Fibroblast of skin of left biceps (primary cell): Measurements from ENCODE around the gene JAKMIP2.
A peak's percentile ranks its signal among the peaks of the same experiment; 100 is the strongest.
"Not testable (repeated sequence)": the region's sequence is repeated elsewhere in the genome, so short reads cannot be mapped to it uniquely, and the experiment has no call there.

Source experiments
- DNase-seq, 2 experiments: peaks; one replicate each; pipeline ENCODE4 v3.0.0-alpha.2; 2013; ENCODE audit warnings: low read depth in 2 of 2

Gene JAKMIP2

DNA sequence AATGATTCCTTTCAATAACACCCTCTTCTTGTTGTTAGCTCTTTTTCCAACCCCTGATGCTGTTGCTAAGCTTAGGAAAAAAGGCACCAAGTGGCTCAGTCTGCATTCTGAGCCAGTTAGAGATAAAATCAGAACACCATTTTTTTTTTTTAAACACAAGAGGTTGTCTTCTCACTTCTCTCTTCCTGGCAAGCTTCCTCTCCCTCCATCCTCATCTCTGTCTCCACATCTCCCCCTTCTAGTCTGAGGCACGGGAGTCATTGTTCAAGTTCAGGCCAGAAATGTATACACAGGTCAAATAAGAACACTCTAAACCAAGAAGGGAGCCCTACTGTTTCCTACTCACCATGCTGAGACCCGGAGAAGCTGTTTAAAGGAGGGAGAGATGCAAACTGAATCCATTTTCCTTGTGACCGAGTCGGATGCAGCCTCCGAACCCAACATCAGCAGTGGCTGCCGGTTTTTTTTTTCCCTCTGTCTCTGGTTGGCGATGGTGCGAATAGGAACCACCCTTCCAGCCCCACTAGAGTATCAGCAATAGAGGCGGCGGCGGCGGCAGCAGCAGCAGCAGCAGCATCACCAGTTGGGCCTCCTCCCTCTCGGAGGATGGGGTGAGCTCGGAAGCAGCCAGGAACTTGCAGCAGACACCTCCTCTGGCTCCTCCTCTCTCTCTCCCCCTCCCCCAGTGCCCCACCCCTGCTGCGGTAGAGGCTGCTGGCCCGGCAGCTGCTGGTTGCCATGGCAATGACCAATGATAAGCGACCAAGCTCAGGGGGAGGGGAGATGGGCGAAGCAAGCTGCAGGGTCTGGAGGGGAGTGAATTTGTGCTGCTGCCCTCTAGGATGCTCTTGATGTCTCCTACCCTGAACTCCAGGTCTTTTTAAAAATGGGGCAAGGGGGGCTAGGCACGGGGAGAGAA is at the start of gene JAKMIP2:
Gene JAKMIP2 (minus strand): TSS at position 619 of the 919 bp plus-strand sequence. CDS start 110,922 bp downstream, outside the sequence.
- peak; percentile 50 to 59 for DNase-seq

DNA sequence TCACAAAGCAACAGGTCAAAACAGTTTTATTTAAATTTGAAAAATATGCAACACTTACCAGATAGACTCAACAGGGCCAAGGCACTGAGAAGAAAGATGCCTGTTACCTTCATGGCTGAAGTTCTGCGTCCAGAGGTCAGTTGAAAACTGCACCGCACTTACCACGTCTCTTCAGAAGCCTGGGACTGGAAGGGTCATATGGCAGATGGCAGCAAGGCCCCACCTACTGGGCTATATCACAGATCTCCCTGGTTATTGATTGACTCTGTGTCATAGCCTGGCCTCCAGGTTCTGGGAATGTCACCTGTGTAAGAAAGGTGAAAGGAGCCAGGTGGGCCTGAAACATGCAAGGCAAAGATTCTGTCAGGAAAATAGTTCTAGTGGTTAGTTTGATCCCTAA is 48.9 kb upstream of the JAKMIP2 start, which contains the start of gene SPINK1:
Gene SPINK1 (minus strand): TSS at position 207 of the 400 bp plus-strand sequence. CDS start 94 bp downstream, at position 113.
- no peak for DNase-seq

DNA sequence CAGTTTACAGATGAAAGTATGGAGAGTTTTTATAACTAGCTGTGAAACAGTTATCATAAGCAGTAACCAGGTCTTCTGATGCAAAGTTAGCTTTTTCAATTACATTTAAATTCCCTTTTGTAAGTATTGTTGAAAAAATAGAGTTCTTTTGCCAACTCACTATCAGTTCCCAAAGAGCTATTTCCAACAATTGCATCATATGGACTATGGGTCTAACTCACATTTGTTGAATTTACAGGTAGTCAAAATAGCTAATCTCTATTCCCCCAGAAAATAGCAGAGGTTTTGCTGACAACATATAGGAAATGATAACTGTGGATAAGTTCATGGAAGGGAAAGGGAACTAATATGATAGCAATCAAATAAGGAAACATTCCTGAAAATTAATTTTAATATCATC is 47.5 kb upstream of the JAKMIP2 start:
- no peak for DNase-seq

DNA sequence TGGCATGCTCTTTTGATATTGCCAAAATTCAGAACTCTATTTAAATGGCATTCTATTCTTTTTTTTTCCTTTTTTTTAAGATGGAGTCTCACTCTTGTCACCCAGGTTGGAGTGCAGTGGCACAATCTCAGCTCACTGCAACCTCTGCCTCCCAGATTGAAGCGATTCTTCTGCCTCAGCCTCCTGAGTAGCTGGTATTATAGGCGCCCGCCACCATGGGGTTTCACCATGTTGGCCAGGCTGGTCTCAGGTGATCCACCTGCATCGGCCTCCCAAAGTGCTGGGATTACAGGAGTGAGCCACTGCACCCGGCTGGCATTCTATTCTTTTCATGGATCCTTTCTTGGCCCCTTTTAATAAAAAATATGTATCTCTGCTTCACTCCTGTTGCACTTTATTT is 44.5 kb upstream of the JAKMIP2 start:
- DNase-seq: not testable (repeated sequence)

DNA sequence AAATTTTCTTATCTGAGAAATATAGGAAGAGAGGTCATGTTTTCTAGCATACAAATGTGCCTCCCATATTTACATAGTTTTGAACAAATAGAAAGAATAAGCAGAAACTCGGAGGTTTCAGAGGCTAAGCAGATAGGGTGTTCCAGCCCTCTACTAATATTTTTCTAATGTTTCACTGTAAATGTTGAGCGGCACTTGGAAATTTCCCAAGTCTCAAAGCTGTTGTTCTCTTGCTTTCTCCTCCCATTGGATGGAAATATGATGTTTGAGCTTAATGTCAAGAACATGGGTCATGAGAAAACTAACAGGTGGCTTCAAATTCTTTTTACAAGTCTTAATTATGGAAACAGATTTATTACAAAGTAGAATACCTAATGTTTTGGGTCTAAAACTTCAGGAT is 43.8 kb upstream of the JAKMIP2 start:
- no peak for DNase-seq

DNA sequence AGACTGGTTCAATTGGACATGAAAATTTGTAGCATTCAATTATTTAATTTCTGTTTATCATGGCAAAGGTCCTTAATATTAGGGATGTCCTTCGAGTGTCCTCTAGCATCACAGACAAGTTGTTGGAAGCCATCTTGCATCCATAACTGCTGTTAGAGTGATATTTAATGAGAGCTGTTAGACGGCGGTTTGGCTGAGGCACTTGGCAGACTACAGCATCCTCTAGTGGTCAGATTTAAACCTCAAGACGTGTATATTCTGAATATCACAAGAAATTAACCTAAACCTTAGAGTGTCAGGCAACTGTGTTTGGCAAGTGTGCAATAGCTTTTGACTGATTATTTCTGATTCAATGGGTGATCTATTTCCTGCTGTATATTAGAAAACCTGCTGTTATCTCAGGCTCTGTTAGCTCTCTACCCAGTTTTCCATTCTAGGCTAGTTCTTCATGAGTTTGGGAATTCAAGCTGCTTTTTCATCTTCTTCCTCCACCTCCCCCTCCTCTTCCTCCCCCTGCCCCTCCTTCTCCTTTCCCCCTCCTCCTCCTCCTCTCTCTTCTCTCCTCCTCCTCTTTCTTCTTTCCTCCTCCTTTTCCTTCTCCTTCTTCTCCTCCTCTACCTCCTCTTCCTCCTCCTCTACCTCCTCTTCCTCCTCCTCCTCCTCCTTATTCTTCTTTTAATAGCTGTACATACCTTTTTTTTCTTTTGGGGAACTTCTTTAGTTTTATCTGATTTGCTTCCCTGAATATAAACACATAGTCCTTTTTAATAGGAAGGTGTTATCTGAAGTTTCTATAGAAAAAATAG is 40.4 kb upstream of the JAKMIP2 start:
- peak; percentile 13 to 29 for DNase-seq

DNA sequence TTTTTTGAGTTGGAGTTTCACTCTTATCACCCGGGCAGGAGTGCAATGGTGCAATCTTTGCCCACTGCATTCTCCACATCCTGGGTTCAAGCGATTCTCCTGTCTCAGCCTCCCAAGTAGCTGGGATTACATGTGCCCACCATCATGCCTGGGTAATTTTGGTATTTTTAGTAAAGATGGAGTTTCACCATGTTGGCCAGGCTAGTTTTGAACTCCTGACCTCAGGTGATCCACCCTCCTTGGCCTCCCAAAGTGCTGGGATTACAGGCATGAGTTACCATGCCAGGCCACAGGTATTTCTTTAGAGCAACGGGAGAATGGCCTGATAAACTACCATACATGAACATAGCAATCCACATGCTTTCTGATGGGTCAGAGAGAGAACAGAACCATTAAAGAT is 39.7 kb upstream of the JAKMIP2 start:
- DNase-seq: not testable (repeated sequence)

DNA sequence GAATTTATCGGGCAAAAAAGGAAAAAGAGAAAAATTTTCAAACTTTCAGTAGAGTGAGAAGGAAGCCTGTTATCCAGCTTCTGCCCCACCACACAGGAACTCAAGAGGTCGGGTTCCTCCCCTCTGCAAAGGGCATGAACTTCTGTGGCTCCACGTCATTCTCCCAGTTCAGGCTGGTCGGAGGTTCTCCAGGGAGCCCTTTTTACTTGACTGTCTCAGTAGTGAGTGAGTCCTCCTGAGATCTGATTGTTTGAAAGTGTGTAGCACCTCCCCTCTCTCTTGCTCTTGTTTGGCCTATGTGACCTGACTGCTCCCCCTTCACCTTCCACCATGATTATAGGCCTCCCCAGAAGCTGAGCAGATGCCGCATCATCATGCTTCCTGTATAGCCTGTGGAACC is 39.2 kb upstream of the JAKMIP2 start:
- no peak for DNase-seq

DNA sequence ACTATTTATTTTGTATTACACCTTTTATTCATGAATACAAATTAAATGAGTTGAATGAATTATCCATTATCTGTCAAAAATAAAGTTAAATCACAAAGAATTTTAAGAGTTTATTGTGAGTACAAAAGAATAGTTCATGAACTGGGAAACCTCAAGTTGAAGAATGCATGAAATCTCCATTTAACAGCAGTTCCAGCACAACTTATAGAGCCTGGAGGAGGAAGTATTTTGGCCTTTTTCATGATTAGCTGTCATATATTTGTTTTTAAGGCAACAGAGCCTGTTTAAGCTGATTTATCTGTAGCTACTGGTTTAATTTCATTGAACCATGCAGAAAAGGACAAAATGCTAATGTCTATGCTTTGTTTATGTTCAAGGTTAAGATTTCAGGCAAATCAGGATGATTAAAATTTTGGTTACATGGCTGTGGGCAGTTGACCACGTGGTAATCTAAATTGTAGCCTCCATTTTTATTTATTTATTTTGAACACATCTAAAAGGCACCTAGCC is 36.8 kb upstream of the JAKMIP2 start:
- no peak for DNase-seq

DNA sequence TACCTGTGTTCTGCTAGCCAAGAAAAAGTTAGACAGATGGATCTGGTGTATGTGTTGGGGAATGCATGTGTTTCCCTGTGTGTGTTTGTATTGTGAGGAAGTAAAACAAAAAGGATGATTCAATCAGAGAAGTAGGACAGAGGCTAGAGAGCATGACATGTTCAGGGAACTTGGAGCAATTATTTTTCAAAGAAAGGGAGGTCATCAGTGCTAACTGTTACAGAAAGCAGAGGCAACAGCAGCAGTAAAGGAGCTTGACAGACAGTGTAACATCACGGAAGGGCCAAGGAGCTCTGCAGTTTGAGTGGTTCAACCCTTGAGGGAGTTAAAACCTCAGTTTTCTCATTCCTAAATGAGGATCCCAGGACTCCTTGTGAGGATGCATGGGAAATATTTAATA is 35.8 kb upstream of the JAKMIP2 start:
- no peak for DNase-seq

DNA sequence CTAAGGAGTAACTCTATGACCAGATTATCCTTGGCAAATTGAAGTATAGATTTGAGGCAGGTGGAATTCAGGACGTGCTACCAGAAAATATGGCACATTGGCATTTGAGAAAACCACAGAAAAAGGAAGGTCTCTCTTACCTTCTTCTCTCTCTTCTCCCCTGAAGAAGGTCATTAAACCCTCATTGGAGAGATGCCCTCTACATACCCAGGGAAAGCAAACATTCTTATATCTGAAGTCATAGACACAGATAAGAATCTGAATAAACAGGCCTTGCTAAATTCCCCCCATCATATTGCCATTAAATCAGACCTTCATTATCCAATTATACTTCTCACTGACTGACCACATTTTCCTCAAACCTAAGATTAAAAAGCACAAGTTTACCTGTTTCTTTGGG is 31.2 kb upstream of the JAKMIP2 start:
- DNase-seq: no peak

DNA sequence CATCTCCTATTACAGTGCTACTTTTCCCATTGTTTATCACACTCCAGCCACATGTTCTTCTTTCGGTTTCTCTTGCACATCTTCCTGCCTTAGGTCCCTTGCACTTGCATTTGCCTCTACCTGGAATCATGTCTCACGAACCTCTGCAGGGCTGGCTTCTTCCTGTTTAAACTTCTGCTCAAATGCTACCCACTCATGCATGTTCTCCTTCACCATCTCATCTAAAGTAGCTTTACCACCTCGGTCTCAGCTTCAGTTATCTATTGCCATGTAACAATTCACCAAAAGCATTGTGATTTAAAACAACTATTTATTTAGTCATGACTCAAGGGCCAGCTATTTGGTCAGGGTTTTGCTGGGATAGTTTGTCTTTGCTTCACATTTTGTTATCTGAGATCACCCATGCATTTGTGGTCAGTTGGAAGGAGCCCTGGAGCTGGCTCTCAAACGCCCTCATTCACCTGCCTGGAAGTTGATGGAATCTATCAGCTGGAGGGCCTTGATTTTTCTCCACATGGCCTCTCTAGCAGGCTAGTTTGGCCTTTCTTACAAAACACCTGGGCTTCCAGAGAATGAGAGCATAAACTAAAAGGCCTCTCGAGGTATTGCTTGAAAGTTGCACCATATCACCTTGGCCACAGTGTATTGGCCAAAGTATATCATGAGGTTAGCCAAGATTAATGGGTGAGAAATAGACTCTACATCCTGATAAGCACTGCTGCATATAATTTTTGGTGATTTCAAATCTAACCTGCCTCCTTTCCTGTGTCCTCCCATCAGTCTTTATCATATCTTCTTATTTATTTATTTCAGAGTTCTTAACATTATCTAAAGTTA is 27.5 kb upstream of the JAKMIP2 start:
- DNase-seq: no peak

DNA sequence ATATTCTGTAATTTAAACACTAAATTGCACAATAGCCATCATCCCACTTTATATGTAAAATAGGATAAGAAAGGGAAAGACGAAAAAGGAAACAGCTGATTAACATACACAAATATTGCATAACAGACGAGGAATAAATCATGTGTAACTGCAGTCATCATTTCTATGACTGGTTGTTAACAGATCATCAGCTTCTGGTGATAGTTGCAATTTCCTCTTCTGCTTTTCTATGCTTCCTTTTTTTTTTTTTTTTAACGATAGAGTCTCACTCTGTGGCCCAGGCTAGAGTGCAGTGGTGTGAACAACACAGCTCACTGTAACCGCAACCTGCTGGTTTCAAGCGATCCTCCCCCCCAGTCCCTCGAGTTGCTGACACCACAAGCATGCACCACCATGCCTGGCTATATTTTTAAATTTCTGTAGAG is 22.5 kb upstream of the JAKMIP2 start:
- no peak for DNase-seq

DNA sequence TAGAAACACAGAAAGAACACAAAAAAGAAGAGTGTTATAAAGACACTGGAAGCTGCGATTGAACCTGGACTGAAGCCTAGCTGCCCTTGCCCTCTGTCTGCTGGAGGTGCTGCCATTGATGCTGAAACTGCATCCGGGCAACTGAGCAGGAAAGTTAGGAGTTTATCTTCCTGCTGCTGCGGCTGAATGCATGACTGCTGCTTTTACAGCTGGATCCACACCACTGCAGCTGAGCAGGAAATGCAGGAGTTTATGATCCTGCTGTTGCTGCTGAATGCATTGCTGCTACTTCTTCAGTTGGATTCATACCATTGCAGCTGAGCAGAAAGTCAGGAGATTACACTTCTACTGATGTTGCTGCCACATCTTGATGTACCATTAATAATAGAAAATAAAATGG is 21.8 kb upstream of the JAKMIP2 start:
- DNase-seq: no peak

DNA sequence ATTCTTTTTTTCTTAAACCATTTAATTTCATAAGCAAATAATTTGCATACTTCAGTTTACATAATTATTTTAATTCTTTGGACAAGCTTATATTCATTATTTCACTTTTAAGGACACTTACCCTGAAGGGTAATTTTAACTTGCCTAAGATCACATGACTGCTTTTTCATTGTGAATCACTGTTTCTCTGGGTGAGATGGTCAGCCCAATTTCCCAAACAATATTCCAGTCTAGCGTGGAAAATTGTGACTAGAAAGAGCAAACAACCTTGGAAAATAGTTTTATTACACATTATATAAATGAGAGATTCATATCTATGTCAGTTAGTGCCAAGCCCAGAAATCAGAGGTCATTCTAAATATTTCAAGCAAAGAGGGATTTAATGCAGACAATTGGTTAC is 21.4 kb upstream of the JAKMIP2 start:
- DNase-seq: no peak

DNA sequence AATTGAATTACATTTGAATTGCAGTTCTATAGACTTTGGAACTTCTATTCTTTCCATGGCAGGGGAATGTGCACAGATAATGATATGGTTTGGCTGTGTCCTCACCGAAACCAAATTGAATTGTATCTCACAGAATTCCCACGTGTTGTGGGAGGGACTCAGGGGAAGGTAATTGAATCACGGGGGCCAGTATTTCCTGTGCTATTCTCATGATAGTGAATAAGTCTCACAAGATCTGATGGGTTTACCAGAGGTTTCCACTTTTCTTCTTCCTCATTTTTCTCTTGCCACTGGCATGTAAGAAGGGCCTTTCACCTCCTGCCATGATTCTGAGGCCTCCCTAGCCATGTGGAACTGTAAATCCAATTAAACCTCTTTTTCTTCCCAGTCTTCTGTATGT is 20.6 kb upstream of the JAKMIP2 start:
- not testable (repeated sequence) for DNase-seq

DNA sequence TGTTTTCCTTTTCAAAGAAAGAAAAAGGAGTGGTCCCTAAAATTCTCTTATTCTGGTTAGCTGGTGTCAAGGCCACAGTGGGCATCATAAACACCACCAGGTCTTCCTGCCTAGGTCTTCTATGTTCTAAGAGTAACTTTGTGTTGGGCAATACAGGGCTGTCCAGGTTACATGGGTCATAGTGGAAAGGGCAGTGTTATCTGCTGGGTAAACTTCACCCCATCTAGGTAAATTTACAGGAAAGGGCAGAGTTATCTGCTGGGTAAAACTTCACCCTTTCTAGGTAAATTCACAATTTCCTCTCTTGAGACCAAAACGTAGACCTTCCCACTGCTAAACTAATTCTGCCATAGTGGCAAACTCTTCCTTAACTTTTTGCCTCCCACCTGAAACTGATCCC is 18.9 kb upstream of the JAKMIP2 start:
- DNase-seq: no peak

DNA sequence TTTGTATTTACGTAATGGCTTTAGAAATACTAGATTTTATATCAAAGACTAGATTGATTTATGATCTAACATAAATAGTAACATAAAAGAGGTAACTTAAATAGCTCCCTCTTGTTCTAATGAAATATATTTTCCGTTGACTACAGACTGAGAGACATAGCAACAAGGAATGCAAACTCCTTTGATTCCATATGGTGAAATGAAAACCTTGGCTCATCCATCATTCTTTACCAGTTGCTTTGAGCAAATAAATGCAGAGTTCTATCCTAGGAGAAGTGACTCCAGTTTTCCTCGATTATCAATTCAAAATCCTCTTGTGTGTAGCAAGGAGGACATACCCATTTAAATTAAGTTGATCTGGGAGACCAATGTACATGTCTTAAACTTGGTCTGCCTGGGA is 18.0 kb upstream of the JAKMIP2 start:
- DNase-seq: no peak

DNA sequence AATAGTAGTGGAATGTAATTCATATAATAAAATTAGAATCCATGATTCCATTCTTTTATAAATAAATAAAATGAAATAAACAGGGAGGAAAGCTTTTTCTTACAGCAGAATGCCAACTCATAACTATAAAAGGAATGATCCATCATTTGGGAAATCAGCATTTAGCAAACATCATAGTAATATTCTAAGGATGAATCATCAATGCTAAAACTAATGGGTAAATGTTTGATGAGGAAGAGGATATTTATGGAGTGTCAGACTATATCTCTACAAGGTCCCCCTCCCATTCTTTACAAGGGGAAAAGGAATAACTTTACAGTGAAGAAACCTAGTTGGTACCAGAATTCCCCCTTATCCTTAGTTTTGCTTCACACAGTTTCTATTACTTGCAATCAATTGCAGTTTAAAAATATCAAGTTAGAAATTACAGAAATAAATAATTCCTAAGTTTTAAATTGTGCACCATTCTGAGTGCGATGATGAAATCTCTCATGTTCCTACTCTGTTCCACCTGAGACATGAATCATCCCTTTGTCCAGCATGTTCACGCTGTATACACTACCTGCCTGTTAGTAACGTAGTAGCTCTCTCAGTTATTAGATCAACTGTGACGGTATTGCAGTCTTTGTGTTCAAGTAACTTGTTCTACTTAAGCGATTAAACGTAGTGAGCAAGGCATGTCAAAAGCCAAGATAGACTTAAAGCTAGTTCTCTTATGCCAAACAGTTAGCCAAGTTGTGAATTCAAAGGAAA is 14.2 kb upstream of the JAKMIP2 start:
- no peak for DNase-seq

DNA sequence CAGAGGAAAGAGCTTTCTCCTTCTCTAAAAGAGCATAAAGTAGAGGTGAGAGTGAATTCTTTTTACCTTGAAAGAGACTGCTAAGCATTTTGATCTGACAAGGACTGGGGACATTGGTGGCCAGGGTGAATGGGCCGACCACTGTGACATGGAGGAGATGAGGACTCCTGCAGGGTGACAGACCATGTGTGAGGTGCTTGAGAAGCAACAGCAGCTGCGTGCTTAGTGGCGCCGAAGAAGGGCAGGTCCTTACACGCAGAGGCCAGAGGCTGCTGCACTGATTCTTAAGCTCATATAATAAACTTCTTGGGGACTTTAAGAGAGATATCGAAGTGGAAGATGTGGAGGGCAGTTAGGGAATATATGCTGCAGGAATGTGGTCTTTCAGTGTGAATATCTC is 8.7 kb upstream of the JAKMIP2 start:
- DNase-seq: no peak

DNA sequence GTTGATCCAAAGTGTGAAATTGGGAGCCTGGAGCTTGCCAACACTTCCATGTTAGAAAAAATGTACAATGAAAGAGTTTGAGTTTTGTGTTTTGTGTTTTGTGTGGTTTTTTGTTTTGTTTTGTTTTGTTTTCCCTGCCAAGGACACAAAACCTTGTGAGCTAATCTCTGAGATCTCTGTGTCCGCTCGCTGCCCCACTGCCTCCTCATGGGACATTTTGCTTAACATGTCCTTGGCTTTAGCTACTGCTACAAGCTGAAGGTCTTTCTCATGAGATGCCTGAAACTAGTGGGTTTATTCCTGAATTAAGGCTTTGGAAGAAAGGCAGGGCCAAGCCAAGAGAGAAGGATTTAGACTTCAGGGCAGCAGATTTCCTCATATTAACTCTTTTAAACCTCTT is 7.3 kb upstream of the JAKMIP2 start:
- DNase-seq: no peak
